ENCODE results near the gene C2. TPM values are rescaled to one million over a fixed set of nuclear protein-coding genes. Genes with fewer than 3 reads are reported as not detected.

The C2 gene
- total and polyA plus RNA-seq, 2 donors (not counting 1 experiment from before 2014, with no cell fraction given) = 0.28 to 3.4 TPM

DNA sequence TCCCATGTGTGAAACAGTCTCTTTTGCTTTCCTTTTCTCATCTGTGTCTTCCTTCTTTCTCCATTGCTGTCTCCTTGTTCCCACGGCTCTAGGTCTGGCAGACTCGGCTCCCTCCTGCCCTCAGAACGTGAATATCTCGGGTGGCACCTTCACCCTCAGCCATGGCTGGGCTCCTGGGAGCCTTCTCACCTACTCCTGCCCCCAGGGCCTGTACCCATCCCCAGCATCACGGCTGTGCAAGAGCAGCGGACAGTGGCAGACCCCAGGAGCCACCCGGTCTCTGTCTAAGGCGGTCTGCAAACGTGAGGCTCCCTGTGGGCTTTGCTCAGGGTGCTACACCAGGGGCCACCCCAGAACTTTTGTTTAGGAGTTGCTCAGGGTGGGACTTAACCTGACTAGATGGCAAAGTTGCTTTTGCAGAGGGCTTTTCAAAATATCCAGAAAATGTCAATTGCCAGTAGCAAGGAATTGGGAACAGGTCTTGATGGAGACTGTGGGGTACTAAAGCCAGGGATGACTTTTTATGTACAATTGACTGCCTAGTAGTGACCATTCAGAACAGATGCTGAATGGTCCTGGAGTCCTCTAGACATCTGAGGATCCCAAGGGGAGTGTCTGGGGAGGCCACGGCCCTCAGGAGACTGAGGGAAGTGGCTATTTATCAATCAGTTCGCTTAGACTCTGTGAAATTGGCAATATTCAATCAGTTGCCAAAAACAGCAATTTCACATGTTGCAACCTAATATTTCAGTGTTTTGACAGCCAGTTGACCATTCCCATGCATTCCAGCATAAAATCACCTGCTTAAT, 550 bp downstream of the C2 start:
- no peaks in the 10 kb centered on the region for H3K36me3 ChIP-seq (replicated peaks in 1 of 2; ENCODE audit: control extremely low read depth in 1 of 2, control insufficient read depth in 1 of 2, extremely low read depth in 1 of 2, insufficient read depth in 2 of 2, low read length in 1 of 2)
- no peak overlapping the region for H3K4me3 ChIP-seq (ENCODE audit: control extremely low read depth in 1 of 5, extremely low read depth in 1 of 5, insufficient read depth in 1 of 5, low read depth in 2 of 5, low read length in 4 of 5)
- no peaks in the 10 kb centered on the region for H3K4me1 ChIP-seq (ENCODE audit: control insufficient read depth in 2 of 2, insufficient read depth in 2 of 2, low read length in 2 of 2)
- H4K20me1 ChIP-seq (ENCODE audit: control insufficient read depth, insufficient read depth, low read length, poor library complexity, severe bottlenecking) = no peaks in the 10 kb centered on the region
- peaks cover 7% of the 10 kb centered on the region for H3K27me3 Mint-ChIP-seq
- no peak overlapping the region for H3K9ac ChIP-seq (ENCODE audit: low read length)
- no peak overlapping the region for H2AFZ ChIP-seq (ENCODE audit: insufficient read depth, low read depth, low read length, poor library complexity, severe bottlenecking)
- ChIA-PET POLR2A (no interaction called here), CTCF (no interaction called here)
- no peak overlapping the region for H3K27ac Mint-ChIP-seq
- 84% methylated on average over 11 of the region's 11 CpGs for WGBS (ENCODE audit: insufficient coverage)
- intact Hi-C loops (cut with micrococcal nuclease) = no loop called here
- H3K9me3 ChIP-seq (ENCODE audit: control extremely low read depth in 1 of 3, control insufficient read depth in 2 of 3, insufficient read depth in 1 of 3, low read length in 2 of 3) = peaks cover 0 to 3% (median 0%) of the 10 kb centered on the region in 3 donors
- H3K27me3 ChIP-seq (replicated peaks in 1 of 4; ENCODE audit: control extremely low read depth in 1 of 4, control insufficient read depth in 3 of 4, insufficient read depth in 4 of 4, low read length in 3 of 4) = peaks cover 0 to 8% (median 0%) of the 10 kb centered on the region in 4 experiments
- no peak for ATAC-seq (ENCODE audit: low read depth)
- H3K4me3 Mint-ChIP-seq = no peak overlapping the region
- TF ChIP-seq, protein P1, sequence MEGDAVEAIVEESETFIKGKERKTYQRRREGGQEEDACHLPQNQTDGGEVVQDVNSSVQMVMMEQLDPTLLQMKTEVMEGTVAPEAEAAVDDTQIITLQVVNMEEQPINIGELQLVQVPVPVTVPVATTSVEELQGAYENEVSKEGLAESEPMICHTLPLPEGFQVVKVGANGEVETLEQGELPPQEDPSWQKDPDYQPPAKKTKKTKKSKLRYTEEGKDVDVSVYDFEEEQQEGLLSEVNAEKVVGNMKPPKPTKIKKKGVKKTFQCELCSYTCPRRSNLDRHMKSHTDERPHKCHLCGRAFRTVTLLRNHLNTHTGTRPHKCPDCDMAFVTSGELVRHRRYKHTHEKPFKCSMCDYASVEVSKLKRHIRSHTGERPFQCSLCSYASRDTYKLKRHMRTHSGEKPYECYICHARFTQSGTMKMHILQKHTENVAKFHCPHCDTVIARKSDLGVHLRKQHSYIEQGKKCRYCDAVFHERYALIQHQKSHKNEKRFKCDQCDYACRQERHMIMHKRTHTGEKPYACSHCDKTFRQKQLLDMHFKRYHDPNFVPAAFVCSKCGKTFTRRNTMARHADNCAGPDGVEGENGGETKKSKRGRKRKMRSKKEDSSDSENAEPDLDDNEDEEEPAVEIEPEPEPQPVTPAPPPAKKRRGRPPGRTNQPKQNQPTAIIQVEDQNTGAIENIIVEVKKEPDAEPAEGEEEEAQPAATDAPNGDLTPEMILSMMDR (IDR thresholded peaks at IDR 0.05) = no peak
- no peak for TF ChIP-seq EZH2 (IDR thresholded peaks at IDR 0.05; ENCODE audit: borderline replicate concordance, insufficient read depth, low read depth, low read length, poor library complexity, severe bottlenecking)
- H3K79me2 ChIP-seq (ENCODE audit: control insufficient read depth, insufficient read depth, low read length) = no peaks in the 10 kb centered on the region
- no peak for DNase-seq
- H3K4me2 ChIP-seq (replicated peaks; ENCODE audit: low read depth, low read length, poor library complexity, severe bottlenecking) = no peak overlapping the region
- no peaks in the 10 kb centered on the region for H3K9me3 Mint-ChIP-seq (ENCODE audit: insufficient read depth)
- H3K27ac ChIP-seq (ENCODE audit: low read length in 2 of 2) = no peak overlapping the region
- no peaks in the 10 kb centered on the region for H3K4me1 Mint-ChIP-seq

DNA sequence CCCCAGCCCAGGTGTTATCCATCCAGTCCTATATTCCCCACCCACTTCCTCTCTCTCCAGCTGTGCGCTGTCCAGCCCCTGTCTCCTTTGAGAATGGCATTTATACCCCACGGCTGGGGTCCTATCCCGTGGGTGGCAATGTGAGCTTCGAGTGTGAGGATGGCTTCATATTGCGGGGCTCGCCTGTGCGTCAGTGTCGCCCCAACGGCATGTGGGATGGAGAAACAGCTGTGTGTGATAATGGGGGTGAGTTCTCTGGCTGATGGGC, 1.1 kb downstream of the C2 start:
- Histone ChIP-seq H3K4me3 (ENCODE audit: control extremely low read depth in 1 of 5, extremely low read depth in 1 of 5, insufficient read depth in 1 of 5, low read depth in 2 of 5, low read length in 4 of 5) (no peak overlapping the region), H3K79me2 (ENCODE audit: control insufficient read depth, insufficient read depth, low read length) (no peaks in the 10 kb centered on the region), H3K27ac (ENCODE audit: low read length in 2 of 2) (no peak overlapping the region), H2AFZ (ENCODE audit: insufficient read depth, low read depth, low read length, poor library complexity, severe bottlenecking) (no peak overlapping the region), H3K27me3 (replicated peaks in 1 of 4; ENCODE audit: control extremely low read depth in 1 of 4, control insufficient read depth in 3 of 4, insufficient read depth in 4 of 4, low read length in 3 of 4) (peaks cover 0 to 8% (median 0%) of the 10 kb centered on the region in 4 experiments), H4K20me1 (ENCODE audit: control insufficient read depth, insufficient read depth, low read length, poor library complexity, severe bottlenecking) (no peaks in the 10 kb centered on the region), H3K4me1 (ENCODE audit: control insufficient read depth in 2 of 2, insufficient read depth in 2 of 2, low read length in 2 of 2) (no peaks in the 10 kb centered on the region), H3K36me3 (replicated peaks in 1 of 2; ENCODE audit: control extremely low read depth in 1 of 2, control insufficient read depth in 1 of 2, extremely low read depth in 1 of 2, insufficient read depth in 2 of 2, low read length in 1 of 2) (no peaks in the 10 kb centered on the region), H3K4me2 (replicated peaks; ENCODE audit: low read depth, low read length, poor library complexity, severe bottlenecking) (no peak overlapping the region), H3K9ac (ENCODE audit: low read length) (no peak overlapping the region), H3K9me3 (ENCODE audit: control extremely low read depth in 1 of 3, control insufficient read depth in 2 of 3, insufficient read depth in 1 of 3, low read length in 2 of 3) (peaks cover 0 to 3% (median 0%) of the 10 kb centered on the region in 3 donors)
- WGBS (ENCODE audit: insufficient coverage) = 96% methylated on average over 9 of the region's 9 CpGs
- no peak for DNase-seq
- H3K4me3 Mint-ChIP-seq = no peak overlapping the region
- ATAC-seq (ENCODE audit: low read depth) = no peak
- H3K27ac Mint-ChIP-seq = no peak overlapping the region
- H3K9me3 Mint-ChIP-seq (ENCODE audit: insufficient read depth) = no peaks in the 10 kb centered on the region
- ChIA-PET CTCF (no interaction called here), POLR2A (no interaction called here)
- intact Hi-C loops (cut with micrococcal nuclease) = no loop called here
- no peaks in the 10 kb centered on the region for H3K4me1 Mint-ChIP-seq
- peaks cover 7% of the 10 kb centered on the region for H3K27me3 Mint-ChIP-seq
- no peak for TF ChIP-seq EZH2 (IDR thresholded peaks at IDR 0.05; ENCODE audit: borderline replicate concordance, insufficient read depth, low read depth, low read length, poor library complexity, severe bottlenecking)
- TF ChIP-seq, protein P1 (IDR thresholded peaks at IDR 0.05) = no peak

All from B cell (primary cell).